ENCODE measurements around the gene SLC16A13.
"Not testable (repeated sequence)": the region's sequence is repeated elsewhere in the genome, so short reads cannot be mapped to it uniquely, and the experiment has no call there.

SLC16A13 gene

GRCh38 chr17:7035591-7036368, at the start of gene SLC16A13:
TSS of gene SLC16A13 (plus strand) at chr17:7036015. CDS start at chr17:7036383, 368 bp downstream.
- CTCF ChIA-PET, result interaction anchor here (0.6 to 1.6 kb wide), 4 partner anchors 10 to 546 kb away, joined by 4 to 10 read pairs (median 4); no protein-coding TSS in a partner anchor
- TF ChIP-seq ELF4 (IDR thresholded peaks at IDR 0.05) (no peak), NFRKB (IDR thresholded peaks at IDR 0.05) (no peak), ZNF384 (IDR thresholded peaks at IDR 0.05) (no peak), HDGF (IDR thresholded peaks at IDR 0.05; ENCODE audit: borderline replicate concordance) (0 out of 2 replicates have a peak, but pooled peaks have one; percentile 7), TARDBP (IDR thresholded peaks at IDR 0.05) (no peak), L3MBTL2 (conservative IDR thresholded peaks at IDR 0.05) (peak; percentile 65), FOXK2 (IDR thresholded peaks at IDR 0.05) (no peak)
- POLR2A ChIA-PET, result interaction anchor here (0.6 to 3.4 kb wide), 20 partner anchors 8 to 384 kb away, joined by 3 to 33 read pairs (median 4); partner anchors contain the start of genes ACADVL, ASGR1, C17orf100 and DLG4
- DNase-seq (ENCODE audit: extremely low spot score), result peak; percentile 94

GRCh38 chr17:6986676-6987075, 49.1 kb upstream of the SLC16A13 start:
- POLR2A ChIA-PET, result no interaction called here
- DNase-seq (ENCODE audit: extremely low spot score), result no peak
- TF ChIP-seq NFRKB (IDR thresholded peaks at IDR 0.05) (no peak), CTBP1 (IDR thresholded peaks at IDR 0.05; ENCODE audit: borderline replicate concordance) (no peak), SP1 (IDR thresholded peaks at IDR 0.05) (no peak), PKNOX1 (IDR thresholded peaks at IDR 0.05) (no peak), L3MBTL2 (conservative IDR thresholded peaks at IDR 0.05) (no peak), FOXM1 (IDR thresholded peaks at IDR 0.05; ENCODE audit: borderline replicate concordance) (no peak), FOXK2 (IDR thresholded peaks at IDR 0.05) (no peak), HDGF (IDR thresholded peaks at IDR 0.05; ENCODE audit: borderline replicate concordance) (no peak), SUZ12 (IDR thresholded peaks at IDR 0.05) (no peak), BHLHE40 (IDR thresholded peaks at IDR 0.05; ENCODE audit: borderline replicate concordance) (no peak), TARDBP (IDR thresholded peaks at IDR 0.05) (no peak), LEF1 (IDR thresholded peaks at IDR 0.05; ENCODE audit: borderline replicate concordance) (no peak), ELF4 (IDR thresholded peaks at IDR 0.05) (no peak), ZNF384 (IDR thresholded peaks at IDR 0.05) (no peak)
- CTCF ChIA-PET, result no interaction called here

- ChIA-PET POLR2A (no interaction called here), CTCF (interaction anchor here (0.6 kb wide), 2 partner anchors 79 to 324 kb away, joined by 3 read pairs; no protein-coding TSS in a partner anchor)
- no peak for DNase-seq (ENCODE audit: extremely low spot score)
- TF ChIP-seq PKNOX1 (IDR thresholded peaks at IDR 0.05), result no peak
- no peak for TF ChIP-seq TARDBP (IDR thresholded peaks at IDR 0.05)
- no peak for TF ChIP-seq ELF4 (IDR thresholded peaks at IDR 0.05)
- TF ChIP-seq SP1 (IDR thresholded peaks at IDR 0.05), result no peak
- TF ChIP-seq HDGF (IDR thresholded peaks at IDR 0.05; ENCODE audit: borderline replicate concordance), result no peak
- TF ChIP-seq FOXA1 (IDR thresholded peaks at IDR 0.05), result no peak
- TF ChIP-seq NFRKB (IDR thresholded peaks at IDR 0.05), result no peak
- TF ChIP-seq FOXM1 (IDR thresholded peaks at IDR 0.05; ENCODE audit: borderline replicate concordance), result no peak
Observed at GRCh38 chr17:6989779-6990178, 46.0 kb upstream of the SLC16A13 start.

GRCh38 chr17:6993613-6994056, 42.2 kb upstream of the SLC16A13 start:
- DNase-seq (ENCODE audit: extremely low spot score); POLR2A ChIA-PET: not testable (repeated sequence)
- CTCF ChIA-PET, result interaction anchor here (1.0 kb wide), 1 partner anchor 11 kb away, joined by 6 read pairs; no protein-coding TSS in a partner anchor

- DNase-seq (ENCODE audit: extremely low spot score), result no peak
- CTCF ChIA-PET, result no interaction called here
- POLR2A ChIA-PET, result no interaction called here
- TF ChIP-seq SUZ12 (IDR thresholded peaks at IDR 0.05) (no peak), FOXA1 (IDR thresholded peaks at IDR 0.05) (no peak), SP1 (IDR thresholded peaks at IDR 0.05) (no peak), FOXM1 (IDR thresholded peaks at IDR 0.05; ENCODE audit: borderline replicate concordance) (no peak), ZNF384 (IDR thresholded peaks at IDR 0.05) (no peak), L3MBTL2 (conservative IDR thresholded peaks at IDR 0.05) (no peak), ARNT (IDR thresholded peaks at IDR 0.05) (no peak), LEF1 (IDR thresholded peaks at IDR 0.05; ENCODE audit: borderline replicate concordance) (no peak), CTBP1 (IDR thresholded peaks at IDR 0.05; ENCODE audit: borderline replicate concordance) (no peak), TARDBP (IDR thresholded peaks at IDR 0.05) (no peak), PKNOX1 (IDR thresholded peaks at IDR 0.05) (no peak), FOXK2 (IDR thresholded peaks at IDR 0.05) (no peak)
Observed at GRCh38 chr17:6994118-6994598, 41.7 kb upstream of the SLC16A13 start.

GRCh38 chr17:6994666-6995256, 41.1 kb upstream of the SLC16A13 start:
- no peak for TF ChIP-seq BHLHE40 (IDR thresholded peaks at IDR 0.05; ENCODE audit: borderline replicate concordance)
- no peak for TF ChIP-seq PKNOX1 (IDR thresholded peaks at IDR 0.05)
- TF ChIP-seq FOXK2 (IDR thresholded peaks at IDR 0.05), result no peak
- no peak for TF ChIP-seq FOXM1 (IDR thresholded peaks at IDR 0.05; ENCODE audit: borderline replicate concordance)
- no peak for TF ChIP-seq ZNF384 (IDR thresholded peaks at IDR 0.05)
- TF ChIP-seq CTBP1 (IDR thresholded peaks at IDR 0.05; ENCODE audit: borderline replicate concordance), result no peak
- no peak for TF ChIP-seq NFRKB (IDR thresholded peaks at IDR 0.05)
- ChIA-PET POLR2A (no interaction called here), CTCF (no interaction called here)
- no peak for DNase-seq (ENCODE audit: extremely low spot score)
